Lung (tissue), 16 donors: ENCODE data around the gene TMEM147. TPM values are rescaled to one million over a fixed set of nuclear protein-coding genes. Genes with fewer than 3 reads are reported as not detected.

Source experiments
- ATAC-seq: fragments of 200-7000 bp; cut with Tn5 transposase; one replicate; pipeline ENCODE4 v1.9.1; 2020; ENCODE audit warnings: moderate number of reproducible peaks; ENCODE audit not compliant: insufficient read depth, low FRiP score
- DNase-seq, 3 donors: peaks; one replicate each; pipeline ENCODE4 v3.0.0-alpha.2; 2013 to 2017
- H3K27ac ChIP-seq, 2 donors: one replicate each; pipeline ENCODE4 v1.5.1; 2013; ENCODE audit warnings: mild to moderate bottlenecking in 2 of 2, moderate library complexity in 2 of 2, control low read depth in 1 of 2, inconsistent platforms in 1 of 2, low read depth in 1 of 2, low read length in 1 of 2
- H3K27me3 ChIP-seq, 3 donors: one replicate each; pipeline ENCODE4 v1.5.1; 2013; ENCODE audit warnings: low read length in 2 of 3; ENCODE audit not compliant: control insufficient read depth in 3 of 3, insufficient read depth in 3 of 3
- H3K36me3 ChIP-seq, 4 donors: one replicate each; pipeline ENCODE4 v1.5.1; 2013; ENCODE audit warnings: low read length in 4 of 4, mild to moderate bottlenecking in 1 of 4, moderate library complexity in 1 of 4; ENCODE audit not compliant: control insufficient read depth in 4 of 4, insufficient read depth in 4 of 4
- H3K4me1 ChIP-seq, 5 donors: one replicate each; pipeline ENCODE4 v1.5.1; 2013; ENCODE audit warnings: low read length in 5 of 5, mild to moderate bottlenecking in 2 of 5, moderate library complexity in 1 of 5; ENCODE audit not compliant: control insufficient read depth in 5 of 5, insufficient read depth in 5 of 5
- H3K4me3 ChIP-seq: one replicate; pipeline ENCODE4 v1.5.1; 2013; ENCODE audit warnings: mild to moderate bottlenecking, control low read depth, moderate library complexity
- H3K9ac ChIP-seq, 2 donors: one replicate each; pipeline ENCODE4 v1.5.1; 2013; ENCODE audit warnings: low read length in 2 of 2, control low read depth in 1 of 2; ENCODE audit not compliant: insufficient read depth in 1 of 2
- H3K9me3 ChIP-seq, 4 donors: one replicate each; pipeline ENCODE4 v1.5.1; 2013; ENCODE audit warnings: low read length in 3 of 4, mild to moderate bottlenecking in 1 of 4, moderate library complexity in 1 of 4; ENCODE audit not compliant: control insufficient read depth in 4 of 4, insufficient read depth in 3 of 4
- WGBS, 2 donors: extraction: QIAGEN DNeasy Blood & Tissue Kit; methylation state at CpG; one replicate each; pipeline ENCODE4 v1.1.7; 2013; 5-methylcytosine and 5-hydroxymethylcytosine counted together
- long read RNA-seq, 5 donors: transcript quantifications; one replicate each; lab custom pipeline, GENCODE V29; 2026
- polyA plus RNA-seq, 2 donors: library from polyadenylated mRNA; stranded (reverse); fragments of 200-250 nt; gene quantifications; one replicate each; pipeline ENCODE4 v1.2.1, GENCODE V29; 2013
- total RNA-seq, 2 donors: library from RNA; depleted of rRNA in 1 of 2; stranded (reverse); fragments of >200 nt in 1 of 2; gene quantifications; one replicate each; pipeline ENCODE4 v1.2.1, GENCODE V29; 2014 to 2021
- TF ChIP-seq, protein P1 (sequence below): IDR thresholded peaks from 2 replicates; pipeline ENCODE4 v1.5.1; 2012; ENCODE audit warnings: mild to moderate bottlenecking; ENCODE audit errors: control extremely low read depth, extremely low read depth
- donor health status: control.
- donor health status: control.
- donor health status: Bipolar disorder and iron deficiency.
- donor health status: healthy.
- donor health status: DM: yes; HTN: yes; CAD: no.

The TMEM147 gene, protein sequence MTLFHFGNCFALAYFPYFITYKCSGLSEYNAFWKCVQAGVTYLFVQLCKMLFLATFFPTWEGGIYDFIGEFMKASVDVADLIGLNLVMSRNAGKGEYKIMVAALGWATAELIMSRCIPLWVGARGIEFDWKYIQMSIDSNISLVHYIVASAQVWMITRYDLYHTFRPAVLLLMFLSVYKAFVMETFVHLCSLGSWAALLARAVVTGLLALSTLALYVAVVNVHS
- total RNA-seq (10 to 100 TPM; 39.0 to 98.8 TPM), polyA plus RNA-seq (100 to 1,000 TPM; 150 to 167 TPM)
- long read RNA-seq, donor 1, transcript TMEM147-201 (7 exons, 899 nt), result major isoform, 49 of 97 reads
- long read RNA-seq, donor 1, transcript TMEM147-202 (6 exons, 935 nt), result minor isoform, 6 of 97 reads
- long read RNA-seq, donor 1, transcript TMEM147-207 (2 exons, 1,783 nt), result minor isoform, 8 of 97 reads
- long read RNA-seq, donor 1, partial matches to known transcripts, result 31 of 97 reads
- long read RNA-seq, donor 1, other reads (novel, unspliced or antisense), result 0 of 97 reads
- long read RNA-seq, donor 2, transcript TMEM147-201 (7 exons, 899 nt), result major isoform, 21 of 34 reads
- long read RNA-seq, donor 2, partial matches to known transcripts, result 8 of 34 reads
- long read RNA-seq, donor 2, other reads (novel, unspliced or antisense), result 0 of 34 reads
- long read RNA-seq, donor 3, transcript TMEM147-201 (7 exons, 899 nt), result major isoform, 23 of 44 reads
- long read RNA-seq, donor 3, partial matches to known transcripts, result 15 of 44 reads
- long read RNA-seq, donor 3, other reads (novel, unspliced or antisense), result 0 of 44 reads
- long read RNA-seq, donor 4, transcript TMEM147-201 (7 exons, 899 nt), result major isoform, 27 of 52 reads
- long read RNA-seq, donor 4, partial matches to known transcripts, result 20 of 52 reads
- long read RNA-seq, donor 4, other reads (novel, unspliced or antisense), result 0 of 52 reads
- long read RNA-seq, donor 5, transcript TMEM147-201 (7 exons, 899 nt), result major isoform, 51 of 84 reads
- long read RNA-seq, donor 5, transcript TMEM147-207 (2 exons, 1,783 nt), result minor isoform, 6 of 84 reads
- long read RNA-seq, donor 5, partial matches to known transcripts, result 22 of 84 reads
- long read RNA-seq, donor 5, other reads (novel, unspliced or antisense), result 0 of 84 reads

DNA sequence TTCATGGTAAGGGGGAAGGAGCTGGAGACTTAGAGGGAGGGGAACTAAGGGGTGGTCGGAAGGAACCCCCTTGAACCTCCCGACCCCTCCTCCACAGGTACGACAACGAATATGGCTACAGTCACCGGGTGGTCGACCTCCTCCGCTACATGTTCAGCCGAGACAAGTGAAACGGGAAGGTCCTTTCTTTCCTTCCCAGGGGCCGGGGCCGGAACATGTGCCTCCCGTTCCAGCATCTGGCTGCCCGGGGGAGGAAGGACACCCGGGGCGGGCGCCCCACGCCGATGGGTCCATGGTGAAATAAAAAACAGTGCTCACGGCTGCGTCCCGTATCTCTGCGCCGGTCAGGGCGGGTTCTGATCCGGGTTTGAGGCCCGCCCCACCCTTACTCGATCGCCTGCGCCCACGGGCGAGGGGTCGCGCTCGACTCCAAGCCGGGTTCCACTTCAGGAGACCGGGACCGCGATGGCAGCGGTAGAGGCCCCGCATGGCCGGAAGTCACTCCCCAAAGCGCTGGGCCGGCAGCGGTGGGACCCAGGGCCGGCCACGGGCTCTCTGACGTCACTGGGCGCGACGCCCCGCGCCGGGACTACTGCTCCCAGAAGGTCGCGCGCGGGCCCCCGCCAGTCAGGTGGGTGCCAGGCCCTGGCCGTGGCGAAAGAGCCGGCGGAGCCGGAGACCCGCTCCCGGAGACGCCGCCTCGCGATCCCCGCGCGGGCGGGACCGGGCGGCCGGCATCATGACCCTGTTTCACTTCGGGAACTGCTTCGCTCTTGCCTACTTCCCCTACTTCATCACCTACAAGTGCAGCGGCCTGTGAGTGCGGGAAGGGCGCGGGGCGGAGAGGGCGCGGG lies at the start of gene TMEM147:
Gene TMEM147, plus strand, starts transcription at position 626 of the 854 bp plus-strand sequence. Its CDS starts 114 bp downstream, at position 740.
- ATAC-seq (peak; percentile 94), DNase-seq (peak; percentile 89 to 95 (median 93))
- WGBS, 2 donors, result 1% methylated on average over 38 to 85 of the region's 85 CpGs
- TF ChIP-seq, protein P1, sequence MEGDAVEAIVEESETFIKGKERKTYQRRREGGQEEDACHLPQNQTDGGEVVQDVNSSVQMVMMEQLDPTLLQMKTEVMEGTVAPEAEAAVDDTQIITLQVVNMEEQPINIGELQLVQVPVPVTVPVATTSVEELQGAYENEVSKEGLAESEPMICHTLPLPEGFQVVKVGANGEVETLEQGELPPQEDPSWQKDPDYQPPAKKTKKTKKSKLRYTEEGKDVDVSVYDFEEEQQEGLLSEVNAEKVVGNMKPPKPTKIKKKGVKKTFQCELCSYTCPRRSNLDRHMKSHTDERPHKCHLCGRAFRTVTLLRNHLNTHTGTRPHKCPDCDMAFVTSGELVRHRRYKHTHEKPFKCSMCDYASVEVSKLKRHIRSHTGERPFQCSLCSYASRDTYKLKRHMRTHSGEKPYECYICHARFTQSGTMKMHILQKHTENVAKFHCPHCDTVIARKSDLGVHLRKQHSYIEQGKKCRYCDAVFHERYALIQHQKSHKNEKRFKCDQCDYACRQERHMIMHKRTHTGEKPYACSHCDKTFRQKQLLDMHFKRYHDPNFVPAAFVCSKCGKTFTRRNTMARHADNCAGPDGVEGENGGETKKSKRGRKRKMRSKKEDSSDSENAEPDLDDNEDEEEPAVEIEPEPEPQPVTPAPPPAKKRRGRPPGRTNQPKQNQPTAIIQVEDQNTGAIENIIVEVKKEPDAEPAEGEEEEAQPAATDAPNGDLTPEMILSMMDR, result no peak
- Histone ChIP-seq H3K4me3 (peak within 1 kb of the TSS; percentile 89), H3K9me3 (no peaks in the 10 kb centered on the region), H3K27ac (peak within 1 kb of the TSS; percentile 78 to 93), H3K27me3 (no peaks in the 10 kb centered on the region), H3K9ac (peak within 1 kb of the TSS; percentile 76 to 82), H3K4me1 (peaks cover 6 to 19% (median 13%) of the 10 kb centered on the region in 5 donors), H3K36me3 (peaks cover 0 to 5% (median 2%) of the 10 kb centered on the region in 4 donors)

DNA sequence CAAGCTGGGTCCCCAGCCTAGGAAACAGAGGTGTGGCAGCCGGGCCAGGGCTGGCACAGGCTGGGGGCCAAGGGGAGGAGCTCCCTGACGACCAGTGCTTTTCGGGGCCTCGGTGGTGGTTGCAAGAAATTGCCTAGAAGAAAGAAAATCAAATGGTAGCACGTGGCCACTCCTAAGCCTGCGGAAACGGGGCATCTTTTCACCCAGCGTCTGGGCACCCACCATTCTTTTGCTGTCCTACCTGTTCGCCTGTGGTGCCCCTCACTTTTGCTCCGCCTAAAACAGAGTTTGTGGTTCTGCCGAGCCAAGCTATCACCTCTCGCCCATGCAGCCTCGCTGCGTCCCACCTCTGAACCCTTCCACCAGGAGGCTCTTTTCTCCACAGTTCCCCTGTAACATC lies 48.0 kb upstream of the TMEM147 start:
- WGBS, 2 donors, result 79 to 92% methylated on average over 14 of the region's 14 CpGs
- H3K9me3 ChIP-seq, result no peaks in the 10 kb centered on the region
- TF ChIP-seq, protein P1, result no peak
- peaks cover 0 to 5% (median 0%) of the 10 kb centered on the region in 5 donors for H3K4me1 ChIP-seq
- no peak overlapping the region for H3K4me3 ChIP-seq
- ATAC-seq, result no peak
- H3K9ac ChIP-seq, result no peak overlapping the region
- H3K36me3 ChIP-seq, result peaks cover 0 to 4% (median 0%) of the 10 kb centered on the region in 4 donors
- no peak for DNase-seq
- no peak overlapping the region for H3K27ac ChIP-seq
- H3K27me3 ChIP-seq, result no peaks in the 10 kb centered on the region

DNA sequence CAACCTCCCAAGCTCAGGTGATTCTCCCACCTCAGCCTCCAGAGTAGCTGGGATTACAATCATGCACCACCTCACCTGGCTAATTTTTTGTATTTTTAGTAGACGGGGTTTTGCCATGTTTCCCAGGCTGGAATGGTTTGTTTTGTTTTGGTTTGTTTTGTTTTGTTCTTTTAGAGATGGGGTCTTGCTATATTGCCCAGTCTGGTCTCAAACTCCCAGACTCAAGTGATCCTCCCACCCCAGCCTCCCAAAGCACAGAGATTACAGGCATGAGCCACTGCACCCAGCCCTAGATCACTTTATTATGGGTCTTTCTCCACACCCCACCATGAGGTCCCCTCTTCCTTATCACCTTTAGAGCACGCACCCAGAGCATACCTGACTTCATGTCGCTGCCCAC lies 47.2 kb upstream of the TMEM147 start:
- DNase-seq, result no peak
- peaks cover 0 to 4% (median 0%) of the 10 kb centered on the region in 4 donors for H3K36me3 ChIP-seq
- H3K9ac ChIP-seq, result no peak overlapping the region
- ATAC-seq, result no peak
- H3K4me1 ChIP-seq, result peaks cover 0 to 5% (median 0%) of the 10 kb centered on the region in 5 donors
- H3K27ac ChIP-seq, result no peak overlapping the region
- no peak overlapping the region for H3K4me3 ChIP-seq
- 97% methylated on average over 3 of the region's 3 CpGs for WGBS, 2 donors
- TF ChIP-seq, protein P1, result no peak
- H3K27me3 ChIP-seq, result no peaks in the 10 kb centered on the region
- no peaks in the 10 kb centered on the region for H3K9me3 ChIP-seq
